HG03432 (cell line): Measurements from ENCODE around the gene AKAP12.
A peak's percentile ranks its signal among the peaks of the same experiment; 100 is the strongest.
"Not testable (repeated sequence)": the region's sequence is repeated elsewhere in the genome, so short reads cannot be mapped to it uniquely, and the experiment has no call there.

Experiments
- ATAC-seq: cut with Tn5 transposase; IDR thresholded peaks from one replicate; pipeline ENCODE4 v1.9.1; 2021; ENCODE audit warnings: mild to moderate bottlenecking, moderate library complexity; ENCODE audit not compliant: unreplicated experiment

The AKAP12 gene

DNA sequence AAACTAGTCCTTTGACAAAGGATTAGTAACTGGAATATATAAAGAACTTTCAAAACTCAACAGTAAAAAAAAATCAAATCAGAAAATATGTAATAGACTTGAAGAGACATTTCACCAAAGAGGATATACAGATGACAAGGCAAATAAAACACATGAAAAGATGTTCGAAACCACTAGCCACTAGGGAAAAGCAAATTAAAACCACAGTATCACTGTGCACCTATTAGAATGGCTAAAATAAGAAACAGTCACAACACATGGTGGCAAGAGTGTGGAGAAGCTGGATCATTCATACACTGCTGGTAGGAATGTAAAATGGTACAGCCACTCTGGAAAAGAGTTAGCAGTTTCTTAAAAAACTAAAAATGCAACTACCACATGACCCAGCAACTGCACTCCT, 136.7 kb downstream of the AKAP12 start:
- peak; percentile 41 for ATAC-seq

DNA sequence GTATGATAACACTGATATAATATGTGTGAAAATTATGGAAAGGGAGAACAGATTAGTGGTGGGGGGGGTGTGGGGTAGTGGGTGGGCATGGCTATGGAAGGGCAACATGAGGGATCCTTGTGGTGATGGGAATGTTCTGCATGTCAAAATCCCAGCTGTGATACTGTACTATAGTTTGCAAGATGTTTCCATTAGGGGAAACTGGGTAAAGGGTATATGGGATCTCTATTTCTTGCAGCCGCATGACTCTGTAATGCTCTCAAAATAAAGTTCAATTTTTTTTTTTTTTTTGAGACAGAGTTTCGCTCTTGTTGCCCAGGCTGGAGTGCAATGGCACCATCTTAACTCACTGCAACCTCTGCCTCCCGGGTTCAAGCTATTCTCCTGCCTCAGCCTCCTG, 137.3 kb downstream of the AKAP12 start:
- ATAC-seq: no peak

DNA sequence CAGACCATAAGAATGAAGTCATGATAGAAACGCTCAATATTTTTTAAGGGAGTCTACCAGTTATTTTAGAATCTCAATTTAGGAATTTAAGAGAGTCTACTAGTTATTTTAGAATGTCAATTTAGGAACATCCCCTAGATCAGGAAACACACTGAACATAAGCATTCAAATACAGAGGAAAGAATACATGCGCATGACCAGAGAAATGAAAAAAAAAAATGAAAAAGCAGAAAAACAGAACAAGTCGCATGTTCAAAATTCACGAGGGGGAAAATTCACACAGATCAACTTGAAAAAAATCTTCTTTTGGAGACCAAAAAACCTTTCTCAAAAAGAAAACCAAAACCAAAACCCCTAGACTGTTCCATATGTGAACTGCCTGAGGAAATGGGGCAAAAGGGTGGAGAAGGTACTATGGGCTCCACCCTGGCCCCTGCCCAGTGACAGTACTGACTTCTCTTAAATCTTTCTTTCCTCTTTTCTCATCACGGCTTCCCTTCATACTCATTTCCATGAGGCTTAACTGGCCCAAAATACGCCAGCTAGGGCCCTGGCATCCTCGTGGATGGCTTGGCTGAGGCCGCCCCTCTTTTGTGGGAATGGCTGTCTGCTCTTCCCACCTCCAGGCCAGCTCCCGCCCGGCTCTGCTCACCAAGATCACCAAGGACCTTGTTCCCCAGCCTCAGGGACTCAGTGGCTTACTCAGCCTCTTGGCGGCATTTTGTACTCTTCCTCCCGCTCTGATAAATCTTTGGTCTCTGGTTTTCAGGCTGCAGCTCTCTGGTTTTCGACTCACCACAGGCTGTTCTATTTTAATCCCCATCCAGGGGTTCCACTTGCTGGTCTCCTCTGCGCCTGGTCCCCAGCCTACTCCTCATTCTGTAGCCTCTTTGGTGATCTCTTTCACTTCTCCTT, 140.4 kb downstream of the AKAP12 start:
- ATAC-seq: peak; percentile 79

DNA sequence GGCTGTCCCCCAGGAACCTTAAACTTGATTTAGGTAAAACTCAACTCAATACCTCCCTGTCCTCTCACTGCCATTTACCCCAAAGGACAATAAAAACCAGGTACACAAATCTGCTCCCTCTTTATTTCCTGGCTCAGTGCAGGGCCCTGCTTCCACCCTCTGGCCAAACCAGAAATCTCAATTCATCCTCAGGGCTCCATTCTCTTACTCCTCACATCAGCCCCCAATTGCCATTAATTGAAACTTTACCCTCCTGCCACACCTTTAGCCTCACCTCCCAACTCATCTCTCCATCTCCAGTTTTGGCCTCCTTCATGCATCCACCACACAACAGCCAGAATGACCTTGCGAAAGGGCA, 141.1 kb downstream of the AKAP12 start:
- ATAC-seq: no peak

DNA sequence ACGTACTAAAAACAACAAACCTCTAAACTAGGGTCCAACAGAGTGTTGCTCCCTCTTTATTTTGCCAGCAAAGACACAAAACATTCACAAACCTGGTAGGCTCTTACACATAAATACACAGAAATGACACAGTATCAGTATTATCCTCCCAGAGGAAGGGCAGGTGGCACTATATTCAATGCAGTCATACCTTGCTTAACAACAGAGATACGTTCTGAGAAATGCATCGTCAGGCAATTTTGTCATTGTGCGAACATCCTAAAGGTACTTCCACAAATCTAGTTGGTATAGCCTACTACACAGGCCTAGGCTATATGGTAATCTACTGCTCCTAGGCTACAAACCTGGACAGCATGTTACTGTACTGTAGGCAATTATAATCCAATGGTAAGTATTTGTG, 142.0 kb downstream of the AKAP12 start:
- no peak for ATAC-seq

DNA sequence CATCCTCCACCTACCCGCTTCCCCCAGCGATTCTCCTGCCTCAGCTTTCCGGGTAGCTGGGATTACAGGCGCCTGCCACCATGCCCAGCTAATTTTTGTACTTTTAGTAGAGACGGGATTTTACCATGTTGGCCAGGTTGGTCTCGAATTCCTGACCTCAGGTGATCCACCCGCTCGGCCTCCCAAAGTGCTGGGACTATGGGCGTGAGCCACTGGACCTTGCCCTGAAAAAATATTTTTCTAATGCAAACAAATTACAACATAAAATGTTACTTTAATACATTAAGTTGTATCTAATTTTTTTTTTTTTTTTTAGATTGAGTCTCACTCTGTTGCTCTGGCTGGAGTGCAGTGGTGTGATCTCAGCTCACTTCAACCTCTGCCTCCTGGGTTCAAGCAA, 142.9 kb downstream of the AKAP12 start:
- ATAC-seq: not testable (repeated sequence)

DNA sequence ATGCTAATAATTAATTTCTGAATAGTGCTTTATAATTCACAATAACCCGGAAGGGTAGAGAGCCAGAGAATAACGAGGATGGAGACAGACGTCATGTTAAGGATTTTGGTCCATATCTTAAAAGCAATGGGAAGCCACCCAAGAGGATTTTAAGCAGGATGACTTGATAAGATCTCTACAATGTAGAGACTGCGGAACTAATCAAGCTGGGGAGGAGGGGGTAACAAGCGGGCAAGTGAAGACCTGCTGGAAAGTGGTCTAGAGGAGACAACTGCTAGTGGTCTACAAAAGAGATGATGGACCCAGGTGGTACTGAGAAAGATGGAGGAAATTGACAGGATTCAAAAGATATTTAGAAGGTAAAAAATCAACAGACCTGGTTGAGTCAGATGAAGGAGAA, 144.4 kb downstream of the AKAP12 start:
- ATAC-seq: no peak

DNA sequence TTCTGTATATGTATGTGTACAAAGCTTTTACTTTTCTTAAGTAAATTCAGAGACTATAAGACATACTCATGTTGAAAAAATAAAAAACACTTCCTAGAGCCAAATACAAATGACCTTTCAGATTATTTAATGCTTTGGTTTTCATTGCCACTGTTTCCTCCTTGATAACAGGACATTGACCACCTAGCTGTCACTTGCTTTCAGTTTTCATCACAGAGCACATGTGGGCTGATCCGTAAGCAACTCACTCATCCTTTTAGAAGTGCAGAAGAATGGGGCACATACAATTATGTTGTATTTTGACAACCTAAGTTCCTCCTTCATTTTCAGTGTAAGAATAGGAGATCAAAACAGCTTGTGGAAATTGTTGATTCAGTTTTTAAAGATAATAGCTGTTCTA, 145.4 kb downstream of the AKAP12 start:
- ATAC-seq: no peak

DNA sequence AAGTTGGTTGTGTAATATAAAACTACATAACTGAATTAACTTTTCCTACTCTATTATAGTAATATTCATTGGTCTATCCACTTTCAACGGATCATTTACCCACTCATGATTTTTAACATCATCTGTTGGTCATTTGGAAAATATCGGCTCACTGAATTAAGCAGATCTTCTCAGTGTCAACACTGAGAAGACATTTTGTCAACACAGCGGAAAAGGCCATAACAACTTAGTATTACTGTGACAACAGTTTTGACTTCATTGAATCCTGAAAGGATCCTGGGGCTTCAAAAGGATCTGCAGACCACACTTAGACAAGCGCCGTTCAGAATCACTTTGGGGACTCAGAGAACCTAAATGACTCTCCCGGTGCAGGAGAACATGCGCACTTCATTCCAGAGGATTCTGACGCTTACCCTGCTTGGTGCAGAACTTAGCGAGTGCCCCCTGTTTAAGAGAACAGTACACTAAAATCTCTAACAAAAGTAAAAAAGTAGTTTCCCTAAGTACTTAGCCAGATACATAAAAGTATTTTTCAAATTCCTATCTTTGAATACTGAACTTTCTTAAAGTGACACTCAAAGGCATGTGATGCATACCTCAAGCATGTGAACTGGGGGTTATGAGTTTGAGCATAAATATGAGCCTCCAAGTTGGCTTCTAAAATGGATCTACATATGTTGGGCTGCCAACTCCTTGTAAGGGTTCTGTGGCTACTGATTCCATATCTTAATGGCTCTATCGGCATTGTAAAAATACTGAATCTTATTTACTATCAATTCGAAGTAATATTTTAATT, 147.6 kb downstream of the AKAP12 start:
- no peak for ATAC-seq

DNA sequence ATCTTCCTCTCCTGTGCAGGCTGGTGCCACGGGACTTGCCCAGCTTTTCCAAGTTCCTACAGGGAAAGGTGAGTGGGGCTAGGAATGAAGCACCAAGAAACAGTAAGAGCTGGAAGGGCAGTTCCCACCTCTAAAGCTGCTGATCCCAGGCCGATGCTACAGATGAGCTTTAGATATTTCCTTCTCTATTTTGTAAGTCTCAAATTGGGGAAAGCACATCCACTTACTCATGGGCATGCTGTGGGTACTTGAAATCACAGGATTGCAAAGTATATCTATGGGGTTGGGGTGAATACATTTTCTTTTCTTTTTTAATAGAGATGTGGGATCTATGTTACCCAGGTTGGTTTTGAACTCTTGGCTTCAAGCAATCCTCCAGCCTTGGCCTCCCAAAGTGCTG, 148.5 kb downstream of the AKAP12 start:
- no peak for ATAC-seq

DNA sequence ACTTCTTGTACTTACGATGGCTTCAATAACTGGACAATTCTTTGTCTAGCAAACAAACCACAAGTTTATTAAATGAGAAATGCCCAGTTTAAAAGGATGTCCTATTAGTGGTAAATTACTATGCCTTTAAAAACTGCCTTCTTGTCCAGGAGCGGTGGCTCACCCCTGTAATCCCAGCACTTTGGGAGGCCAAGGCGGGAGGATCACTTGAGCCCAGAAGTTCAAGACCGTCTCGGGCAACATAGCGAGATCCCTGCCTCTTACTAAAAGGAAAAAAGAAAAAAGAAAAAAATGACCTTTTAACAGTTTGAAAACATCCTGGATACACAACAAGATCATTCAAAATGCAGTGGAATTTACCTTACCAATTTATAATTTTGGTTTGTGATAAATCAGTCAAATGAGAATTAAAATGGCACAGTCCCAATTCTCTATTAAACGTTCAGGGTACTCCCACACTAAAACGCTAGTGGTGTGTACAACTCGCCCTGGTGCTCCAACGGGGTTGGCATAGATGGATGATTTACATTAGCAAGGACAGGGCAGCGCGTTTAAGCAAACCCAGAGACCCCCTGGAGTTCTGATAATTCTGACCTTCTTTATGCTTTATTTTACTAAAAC, 149.3 kb downstream of the AKAP12 start:
- ATAC-seq: no peak

DNA sequence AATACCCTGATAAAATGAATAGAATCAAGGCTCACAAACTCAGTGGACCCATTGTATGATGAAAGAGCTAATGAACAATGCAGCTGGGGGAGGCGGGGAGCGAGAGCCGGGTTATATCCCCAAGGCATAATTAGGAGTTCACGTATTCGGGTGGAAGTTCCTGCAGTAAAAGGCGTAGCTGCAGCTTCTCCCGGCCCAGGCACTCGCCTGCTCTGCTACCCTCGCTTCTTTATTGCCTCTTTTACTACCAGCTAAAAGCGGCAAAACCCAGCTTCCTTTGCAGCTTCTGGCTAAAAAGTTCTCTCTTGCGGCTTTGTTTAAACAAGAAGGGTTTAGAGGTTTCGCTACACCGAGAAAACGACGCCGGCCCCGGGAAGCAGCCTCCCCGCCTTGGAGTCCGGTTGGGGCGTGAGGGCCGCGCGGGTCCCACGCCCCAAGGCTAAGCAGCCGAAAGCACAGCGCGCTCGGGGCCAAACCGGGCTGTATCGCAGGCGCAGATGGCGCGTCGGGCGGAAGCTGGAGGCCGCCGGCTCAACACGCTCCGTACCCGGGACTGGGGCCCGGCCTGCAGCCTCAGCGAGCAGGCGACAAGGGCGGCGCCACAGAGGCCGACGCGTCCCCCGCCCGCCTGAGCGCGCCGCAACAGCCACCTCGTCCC, 150.0 kb downstream of the AKAP12 start:
- peak; percentile 69 for ATAC-seq

DNA sequence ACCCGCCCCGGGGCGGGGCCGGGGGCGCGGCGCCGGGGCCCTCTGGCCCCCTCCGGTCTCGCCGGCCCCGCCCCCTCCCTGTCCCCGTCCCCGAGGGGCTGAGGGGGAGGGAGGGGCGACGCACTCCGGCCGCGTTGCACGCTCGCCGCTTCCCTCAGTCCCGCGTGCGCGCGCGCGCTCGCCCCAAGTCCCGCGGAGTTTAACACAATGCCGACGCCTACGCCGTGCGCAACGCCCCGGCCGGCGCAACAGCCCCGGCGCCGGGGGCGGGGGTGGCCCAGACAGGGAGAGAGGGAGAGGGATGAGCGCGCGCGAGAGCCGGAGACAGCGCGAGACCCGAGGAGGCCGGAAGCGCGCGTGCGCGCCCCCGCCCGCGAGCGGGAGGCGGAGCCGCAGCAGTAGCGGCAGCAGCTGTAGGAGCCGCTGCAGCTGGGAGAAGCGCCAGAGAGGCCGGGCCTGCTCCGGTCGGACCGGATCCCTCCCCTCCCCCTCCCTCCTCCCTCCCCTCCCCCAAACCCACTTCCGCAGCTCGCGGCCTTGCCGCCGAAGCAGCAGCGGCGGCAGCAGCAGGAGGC, 150.6 kb downstream of the AKAP12 start:
- peak; percentile 84 for ATAC-seq

DNA sequence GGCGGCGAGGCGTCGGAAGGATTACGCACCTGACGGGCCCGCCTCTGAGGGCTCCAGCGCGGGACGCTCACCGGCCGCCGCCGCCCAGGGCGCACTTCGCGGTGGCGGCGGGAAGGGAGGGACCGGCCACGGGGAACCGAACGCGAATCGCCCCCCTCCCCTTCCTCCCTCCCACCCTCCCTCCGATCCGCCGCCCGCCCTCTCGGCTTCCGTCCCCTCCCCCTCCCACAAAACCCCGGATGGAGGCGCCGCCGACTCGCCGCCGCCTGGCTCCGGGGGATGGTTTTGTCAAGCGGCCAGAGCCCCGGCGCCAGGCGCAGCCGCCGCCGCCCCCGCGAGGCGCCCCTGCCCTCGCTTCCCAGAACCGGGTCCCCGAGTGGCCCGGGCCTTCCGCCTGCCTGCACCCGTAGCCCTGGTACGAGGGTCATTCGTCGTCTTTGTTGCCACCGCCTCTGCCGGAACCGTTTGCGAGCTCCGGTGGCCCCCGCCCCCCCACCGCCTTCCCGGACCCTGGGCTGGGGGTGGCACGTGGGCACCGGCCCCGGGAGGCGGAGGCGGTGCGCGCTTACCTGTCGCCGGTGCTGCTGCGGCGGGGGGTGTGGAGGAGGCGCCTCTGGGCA, 151.2 kb downstream of the AKAP12 start:
- peak; percentile 21 for ATAC-seq

DNA sequence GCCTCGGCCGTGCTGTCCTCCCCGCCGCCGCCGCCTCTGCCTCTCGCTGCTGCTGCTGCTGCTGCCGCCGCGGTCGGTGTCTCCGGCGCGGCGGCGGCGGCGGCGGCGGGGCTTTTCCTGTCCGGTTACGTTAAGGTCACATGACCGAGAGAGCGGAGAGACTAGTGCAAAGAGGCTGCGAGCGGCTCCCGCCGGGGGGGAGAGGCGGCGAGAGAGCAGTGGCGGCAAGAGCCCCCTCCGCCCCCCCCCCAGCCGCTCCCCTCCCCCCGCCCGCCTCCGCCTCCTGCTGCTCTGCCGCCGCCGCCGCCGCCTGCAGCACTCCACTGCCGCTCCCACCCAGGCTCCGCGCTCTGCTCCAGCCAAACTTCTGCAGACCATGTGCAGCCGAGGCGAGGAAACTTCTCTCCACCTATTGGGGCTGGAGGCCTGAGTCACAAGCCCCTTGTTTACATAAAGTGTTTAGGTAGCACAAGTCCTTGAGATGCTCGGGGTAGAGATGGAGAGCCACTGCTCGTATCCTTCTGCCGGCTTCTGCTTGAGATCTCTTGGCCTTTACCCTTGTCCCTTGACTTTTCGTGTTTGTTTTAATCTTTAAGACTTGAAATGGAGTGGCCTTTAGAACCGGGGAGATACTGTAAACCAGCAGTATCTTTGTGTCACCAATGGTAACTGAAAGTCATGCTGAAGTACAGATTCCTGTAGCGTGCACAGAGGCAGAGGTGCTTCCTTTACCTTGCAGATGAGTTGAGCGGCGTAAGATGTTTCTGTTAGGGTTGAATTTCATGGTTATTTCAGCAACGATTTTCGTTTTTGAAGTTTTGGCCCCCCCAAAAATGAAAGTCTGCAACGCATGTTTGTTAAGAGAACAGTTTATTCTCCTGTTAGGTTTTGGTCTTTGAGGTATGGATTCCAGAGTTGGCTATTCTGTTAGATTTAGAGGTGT, 152.0 kb downstream of the AKAP12 start, which contains the start of gene ZBTB2:
TSS of gene ZBTB2 (minus strand) at position 89 of the 943 bp plus-strand sequence. CDS start 17,922 bp downstream, outside the sequence.
- ATAC-seq: peak; percentile 12

DNA sequence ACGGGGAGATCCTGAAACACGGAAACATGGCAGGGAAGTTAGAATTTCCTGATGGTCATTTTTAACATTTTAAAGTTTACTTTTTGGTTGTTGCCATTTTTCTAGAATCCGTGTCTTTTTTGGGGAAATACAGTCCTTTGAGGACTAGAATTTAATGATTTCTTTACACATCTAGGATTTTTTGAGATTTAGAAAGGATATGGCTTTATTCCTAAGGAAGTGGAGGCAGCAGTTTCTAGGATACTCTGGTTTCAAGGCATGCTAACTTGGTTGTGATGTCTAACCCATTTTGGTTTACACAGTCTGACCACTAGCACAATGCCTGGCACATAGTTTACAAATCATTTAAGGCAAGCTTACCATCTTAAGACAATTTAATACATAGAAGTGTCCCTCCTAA, 152.7 kb downstream of the AKAP12 start:
- no peak for ATAC-seq

DNA sequence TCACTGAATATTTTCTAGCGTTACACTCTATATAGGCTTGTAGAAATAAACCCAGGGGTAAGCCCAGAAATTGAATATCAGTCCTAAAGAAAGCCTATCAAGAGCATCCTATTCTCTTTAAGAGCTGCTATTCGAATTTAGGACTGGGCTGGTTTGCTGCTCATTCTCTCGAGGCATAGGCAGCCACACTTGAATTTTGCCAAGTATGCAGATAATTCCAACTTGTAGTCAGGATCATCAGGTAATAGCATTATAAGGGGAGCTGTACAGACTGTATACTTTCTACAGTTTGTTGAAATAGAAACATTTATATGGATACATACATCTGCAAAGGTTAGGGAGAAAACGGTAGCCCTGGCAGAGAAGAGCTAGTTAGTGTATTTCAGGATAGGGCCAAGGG, 153.6 kb downstream of the AKAP12 start:
- ATAC-seq: no peak

DNA sequence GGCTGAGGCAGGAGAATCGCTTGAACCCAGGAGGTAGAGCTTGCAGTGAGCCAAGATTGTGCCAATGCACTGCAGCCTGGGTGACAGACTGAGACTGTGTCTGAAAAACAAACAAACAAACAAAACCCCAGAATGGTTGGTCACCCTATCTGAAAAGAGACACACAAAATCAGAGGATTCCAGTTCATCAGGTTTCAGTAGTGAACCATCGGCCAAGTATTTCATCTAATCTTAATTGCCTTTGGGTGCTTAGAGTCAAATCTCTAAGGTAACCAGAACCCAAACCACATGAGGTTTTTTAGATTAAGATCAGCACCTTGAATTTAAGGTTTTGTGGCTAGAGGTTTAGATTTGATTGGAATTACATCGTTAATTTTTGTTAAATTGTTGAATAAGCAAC, 159.9 kb downstream of the AKAP12 start:
- no peak for ATAC-seq

DNA sequence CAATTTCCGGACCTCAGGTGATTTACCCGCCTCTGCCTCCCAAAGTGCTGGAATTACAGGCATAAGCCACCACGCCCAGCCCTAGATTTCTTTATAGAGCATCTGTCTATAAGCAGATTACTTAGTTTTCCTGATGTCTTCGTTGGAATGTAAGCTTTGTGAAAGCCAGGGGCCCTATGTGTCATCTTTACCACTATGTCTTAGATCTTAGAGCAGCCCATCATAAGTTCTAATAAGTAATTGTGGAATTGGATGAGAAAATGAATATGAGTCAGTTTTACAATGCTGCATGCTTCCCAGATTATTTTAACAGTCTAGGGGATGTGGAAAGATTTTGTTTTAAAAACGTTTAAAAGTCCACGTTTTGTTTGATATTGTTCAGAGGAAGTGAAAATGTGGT, 160.7 kb downstream of the AKAP12 start:
- ATAC-seq: no peak
